HepG2 (cell line): ENCODE results near the gene CXCL17. TPM values are rescaled to one million over a fixed set of nuclear protein-coding genes. Genes with fewer than 3 reads are reported as not detected.

ENCODE experiments used
- ELF3 ChIP-seq: IDR thresholded peaks from 2 replicates; pipeline ENCODE4 v1.6.1; 2016; ENCODE audit warnings: missing genetic modification reagents, missing compliant biosample characterization
- ELF4 ChIP-seq: sonication (generic); formaldehyde crosslinking; IDR thresholded peaks from 2 replicates; pipeline ENCODE4 v1.5.0; 2020; ENCODE audit warnings: missing genetic modification reagents, mild to moderate bottlenecking, moderate library complexity, borderline replicate concordance
- MIER3 ChIP-seq: IDR thresholded peaks from 2 replicates; pipeline ENCODE4 v1.6.1; 2016; ENCODE audit warnings: missing compliant biosample characterization, borderline replicate concordance
- PLRG1 ChIP-seq: fragments of 450-650 bp; conservative IDR thresholded peaks from 2 replicates; pipeline ENCODE4 v1.6.1; 2016
- PRPF4 ChIP-seq: fragments of 200-400 bp; formaldehyde crosslinking; IDR thresholded peaks from 2 replicates; pipeline ENCODE4 v1.6.1; 2016; ENCODE audit warnings: low read length, low read depth; ENCODE audit not compliant: poor library complexity, severe bottlenecking
- RARA ChIP-seq: IDR thresholded peaks from 2 replicates; pipeline ENCODE4 v1.6.1; 2016; ENCODE audit warnings: missing genetic modification reagents, missing compliant biosample characterization
- RCOR2 ChIP-seq: IDR thresholded peaks from 2 replicates; pipeline ENCODE4 v1.6.1; 2016; ENCODE audit warnings: missing biosample characterization, missing genetic modification reagents
- SOX6 ChIP-seq, 2 experiments: fragments of 450-650 bp in 1 of 2; sonication (generic) in 1 of 2; formaldehyde crosslinking in 1 of 2; IDR thresholded peaks; 2 replicates each; pipeline versions ENCODE4 v1.4.0 to v1.6.1; 2017 to 2020; ENCODE audit warnings: antibody characterized with exemption in 1 of 2, mild to moderate bottlenecking in 1 of 2, missing genetic modification reagents in 1 of 2
- SP4 ChIP-seq: sonication (generic); formaldehyde crosslinking; IDR thresholded peaks from 2 replicates; pipeline ENCODE4 v1.8.1; 2023; ENCODE audit warnings: mild to moderate bottlenecking, missing genetic modification reagents
- ZNF446 ChIP-seq: sonication (generic); formaldehyde crosslinking; IDR thresholded peaks from 2 replicates; pipeline ENCODE4 v1.5.0; 2020; ENCODE audit warnings: mild to moderate bottlenecking, missing genetic modification reagents
- ZZZ3 ChIP-seq: sonication (generic); formaldehyde crosslinking; IDR thresholded peaks from 2 replicates; pipeline ENCODE4 v1.4.0; 2020; ENCODE audit warnings: missing genetic modification reagents, mild to moderate bottlenecking, borderline replicate concordance
- polyA plus RNA-seq, 8 experiments: library from polyadenylated mRNA; depleted of rRNA in 3 of 8; stranded (reverse) in 7 of 8; unstranded in 1 of 8; fragments of >200 nt; fragmentation: Illumina TruSeq in 4 of 8; extraction: Trizol in 4 of 8; gene quantifications; 2 replicates each; pipeline versions ENCODE4 v1.2.1 to v1.2.3, GENCODE V29; 2011 to 2016; ENCODE audit warnings: low read depth in 4 of 8, missing spikeins in 1 of 8, mixed read lengths in 1 of 8; ENCODE audit not compliant: insufficient read depth in 1 of 8
- total RNA-seq, 5 experiments: library from RNA; depleted of rRNA; stranded (reverse); fragments of >200 nt; fragmentation: Illumina TruSeq; extraction: Trizol; gene quantifications; 2 replicates each; pipeline ENCODE4 v1.2.3, GENCODE V29; 2016; ENCODE audit warnings: low read depth in 1 of 5
- TF ChIP-seq, protein P1 (sequence below): sonication (generic); formaldehyde crosslinking; IDR thresholded peaks from 2 replicates; pipeline ENCODE4 v1.4.0; 2020; ENCODE audit warnings: missing genetic modification reagents
- TF ChIP-seq, protein P2 (sequence below): sonication (generic); formaldehyde crosslinking; IDR thresholded peaks from 2 replicates; pipeline ENCODE4 v1.4.0; 2020; ENCODE audit warnings: missing genetic modification reagents, borderline replicate concordance

The CXCL17 gene
- total and polyA plus RNA-seq, 2 of the 13 experiments (the other 11 are each of a cell fraction or from before 2014, with no cell fraction given) = 0.12 TPM; not detected in 1

DNA sequence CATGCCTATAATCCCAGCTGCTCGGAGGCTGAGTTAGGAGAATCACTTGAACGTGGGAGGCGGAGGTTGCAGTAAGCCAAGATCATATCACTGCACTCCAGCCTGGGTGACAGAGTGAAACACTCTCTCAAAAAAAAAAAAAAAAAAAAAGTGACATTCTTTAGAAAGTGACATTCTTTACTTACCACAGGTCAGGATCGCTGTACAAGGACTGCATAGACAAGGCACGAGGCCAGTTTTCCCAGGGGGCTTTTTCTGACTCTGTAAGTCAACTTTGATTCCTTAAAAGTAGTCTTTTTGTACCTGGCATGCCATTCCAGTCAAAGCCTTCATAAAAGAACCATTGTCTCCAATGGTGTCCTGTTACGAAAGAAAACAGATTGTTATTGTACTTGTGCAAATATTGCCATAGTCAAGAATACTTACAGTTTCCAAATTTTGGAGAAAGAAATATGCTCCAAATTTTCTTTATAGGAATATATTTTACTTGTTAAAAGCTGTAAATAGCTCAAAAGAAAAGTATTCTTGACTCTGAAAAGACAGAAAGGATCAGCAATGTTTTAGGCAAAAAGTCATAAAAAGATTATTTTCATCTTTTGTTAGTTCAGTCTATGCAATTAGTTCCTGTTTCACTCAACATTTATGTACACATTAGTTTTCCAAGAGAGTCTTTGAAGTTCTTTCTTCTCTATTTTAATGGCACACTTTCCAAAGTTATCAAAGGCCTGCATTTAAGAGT is 46.2 kb upstream of the CXCL17 start (continued):
- TF ChIP-seq, protein P1, sequence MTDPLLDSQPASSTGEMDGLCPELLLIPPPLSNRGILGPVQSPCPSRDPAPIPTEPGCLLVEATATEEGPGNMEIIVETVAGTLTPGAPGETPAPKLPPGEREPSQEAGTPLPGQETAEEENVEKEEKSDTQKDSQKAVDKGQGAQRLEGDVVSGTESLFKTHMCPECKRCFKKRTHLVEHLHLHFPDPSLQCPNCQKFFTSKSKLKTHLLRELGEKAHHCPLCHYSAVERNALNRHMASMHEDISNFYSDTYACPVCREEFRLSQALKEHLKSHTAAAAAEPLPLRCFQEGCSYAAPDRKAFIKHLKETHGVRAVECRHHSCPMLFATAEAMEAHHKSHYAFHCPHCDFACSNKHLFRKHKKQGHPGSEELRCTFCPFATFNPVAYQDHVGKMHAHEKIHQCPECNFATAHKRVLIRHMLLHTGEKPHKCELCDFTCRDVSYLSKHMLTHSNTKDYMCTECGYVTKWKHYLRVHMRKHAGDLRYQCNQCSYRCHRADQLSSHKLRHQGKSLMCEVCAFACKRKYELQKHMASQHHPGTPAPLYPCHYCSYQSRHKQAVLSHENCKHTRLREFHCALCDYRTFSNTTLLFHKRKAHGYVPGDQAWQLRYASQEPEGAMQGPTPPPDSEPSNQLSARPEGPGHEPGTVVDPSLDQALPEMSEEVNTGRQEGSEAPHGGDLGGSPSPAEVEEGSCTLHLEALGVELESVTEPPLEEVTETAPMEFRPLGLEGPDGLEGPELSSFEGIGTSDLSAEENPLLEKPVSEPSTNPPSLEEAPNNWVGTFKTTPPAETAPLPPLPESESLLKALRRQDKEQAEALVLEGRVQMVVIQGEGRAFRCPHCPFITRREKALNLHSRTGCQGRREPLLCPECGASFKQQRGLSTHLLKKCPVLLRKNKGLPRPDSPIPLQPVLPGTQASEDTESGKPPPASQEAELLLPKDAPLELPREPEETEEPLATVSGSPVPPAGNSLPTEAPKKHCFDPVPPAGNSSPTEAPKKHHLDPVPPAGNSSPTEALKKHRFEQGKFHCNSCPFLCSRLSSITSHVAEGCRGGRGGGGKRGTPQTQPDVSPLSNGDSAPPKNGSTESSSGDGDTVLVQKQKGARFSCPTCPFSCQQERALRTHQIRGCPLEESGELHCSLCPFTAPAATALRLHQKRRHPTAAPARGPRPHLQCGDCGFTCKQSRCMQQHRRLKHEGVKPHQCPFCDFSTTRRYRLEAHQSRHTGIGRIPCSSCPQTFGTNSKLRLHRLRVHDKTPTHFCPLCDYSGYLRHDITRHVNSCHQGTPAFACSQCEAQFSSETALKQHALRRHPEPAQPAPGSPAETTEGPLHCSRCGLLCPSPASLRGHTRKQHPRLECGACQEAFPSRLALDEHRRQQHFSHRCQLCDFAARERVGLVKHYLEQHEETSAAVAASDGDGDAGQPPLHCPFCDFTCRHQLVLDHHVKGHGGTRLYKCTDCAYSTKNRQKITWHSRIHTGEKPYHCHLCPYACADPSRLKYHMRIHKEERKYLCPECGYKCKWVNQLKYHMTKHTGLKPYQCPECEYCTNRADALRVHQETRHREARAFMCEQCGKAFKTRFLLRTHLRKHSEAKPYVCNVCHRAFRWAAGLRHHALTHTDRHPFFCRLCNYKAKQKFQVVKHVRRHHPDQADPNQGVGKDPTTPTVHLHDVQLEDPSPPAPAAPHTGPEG (CRISPR knock-in tag) = no peak
- TF ChIP-seq, protein P2, sequence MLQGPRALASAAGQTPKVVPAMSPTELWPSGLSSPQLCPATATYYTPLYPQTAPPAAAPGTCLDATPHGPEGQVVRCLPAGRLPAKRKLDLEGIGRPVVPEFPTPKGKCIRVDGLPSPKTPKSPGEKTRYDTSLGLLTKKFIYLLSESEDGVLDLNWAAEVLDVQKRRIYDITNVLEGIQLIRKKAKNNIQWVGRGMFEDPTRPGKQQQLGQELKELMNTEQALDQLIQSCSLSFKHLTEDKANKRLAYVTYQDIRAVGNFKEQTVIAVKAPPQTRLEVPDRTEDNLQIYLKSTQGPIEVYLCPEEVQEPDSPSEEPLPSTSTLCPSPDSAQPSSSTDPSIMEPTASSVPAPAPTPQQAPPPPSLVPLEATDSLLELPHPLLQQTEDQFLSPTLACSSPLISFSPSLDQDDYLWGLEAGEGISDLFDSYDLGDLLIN (CRISPR knock-in tag) = no peak
- TF ChIP-seq ZZZ3 (CRISPR knock-in tag) (no peak), RARA (CRISPR knock-in tag) (peak; percentile 71), RCOR2 (CRISPR knock-in tag) (peak; percentile 41; the same call in 1 of the 2 replicates), SP4 (CRISPR knock-in tag) (no peak), ZNF446 (CRISPR knock-in tag) (no peak), PLRG1 (no peak), PRPF4 (no peak), ELF3 (peak; percentile 72; the same call in 1 of the 2 replicates), SOX6 (IDR thresholded peaks at IDR 0.05) (no peak), SOX6 (CRISPR knock-in tag; IDR thresholded peaks at IDR 0.05) (peak; percentile 98), MIER3 (CRISPR knock-in tag) (no peak), ELF4 (CRISPR knock-in tag) (no peak)
